Lower leg skin (tissue), 4 donors: Measurements from ENCODE around the gene C3orf85. TPM values are rescaled to one million over a fixed set of nuclear protein-coding genes. Genes with fewer than 3 reads are reported as not detected.

Source experiments
- DNase-seq, 2 donors: peaks; one replicate each; pipeline ENCODE4 v3.0.0-alpha.2; 2019; ENCODE audit warnings: low spot score in 2 of 2
- H3K4me3 ChIP-seq: fragments of 200-600 bp; sonication (generic); 2 replicates; pipeline ENCODE4 v1.5.1; 2017; ENCODE audit warnings: mild to moderate bottlenecking, low read depth; ENCODE audit not compliant: poor library complexity, severe bottlenecking
- CTCF ChIP-seq, 3 donors: fragments of 450-650 bp; IDR thresholded peaks; one replicate each; pipeline ENCODE4 v1.5.1; 2016; ENCODE audit warnings: antibody characterized with exemption in 3 of 3, mild to moderate bottlenecking in 3 of 3, moderate library complexity in 2 of 3
- POLR2A ChIP-seq, 2 donors: fragments of 450-650 bp; IDR thresholded peaks; one replicate each; pipeline ENCODE4 v1.6.1; 2016 to 2017; ENCODE audit warnings: antibody characterized with exemption in 2 of 2, mild to moderate bottlenecking in 1 of 2, moderate library complexity in 1 of 2
- WGBS, 2 donors: methylation state at CpG; one replicate each; pipeline ENCODE4 v1.1.5; 2018; 5-methylcytosine and 5-hydroxymethylcytosine counted together
- intact Hi-C: fragments of 100-400 bp; cut with DNase I; formaldehyde crosslinking; loops from one replicate; pipeline ENCODE4 v1.15.0; 2023; ENCODE audit warnings: low total_unique reads
- total RNA-seq, 4 donors: library from RNA; depleted of rRNA; stranded (reverse); fragments of >200 nt; gene quantifications; one replicate each; pipeline ENCODE4 v1.1.0, GENCODE V29; 2016

C3orf85 gene
- total RNA-seq, 4 donors from 2014 or later = not detected

GRCh38 chr3:109188741-109189140 is 52.2 kb downstream of the C3orf85 start:
- WGBS, 2 donors = 34 to 42% methylated on average over 6 of the region's 6 CpGs
- no peak overlapping the region for H3K4me3 ChIP-seq
- DNase-seq = no peak
- intact Hi-C loops = no loop called here
- TF ChIP-seq CTCF (IDR thresholded peaks at IDR 0.05) (no peak), POLR2A (IDR thresholded peaks at IDR 0.05) (no peak)

- intact Hi-C loops = no loop called here
- no peak for TF ChIP-seq POLR2A (IDR thresholded peaks at IDR 0.05)
- TF ChIP-seq CTCF (IDR thresholded peaks at IDR 0.05) = no peak
- 95 to 97% methylated on average over 1 of the region's 1 CpG for WGBS, 2 donors
- no peak for DNase-seq
- no peak overlapping the region for H3K4me3 ChIP-seq
Measured at GRCh38 chr3:109191421-109191820, 54.9 kb downstream of the C3orf85 start.

GRCh38 chr3:109195815-109196214 is 59.3 kb downstream of the C3orf85 start:
- H3K4me3 ChIP-seq = no peak overlapping the region
- DNase-seq = no peak
- WGBS, 2 donors = 61 to 69% methylated on average over 1 of the region's 1 CpG
- TF ChIP-seq POLR2A (IDR thresholded peaks at IDR 0.05) = no peak
- no peak for TF ChIP-seq CTCF (IDR thresholded peaks at IDR 0.05)
- intact Hi-C loops = no loop called here

Other genes with a start within 250 kb of the C3orf85 start
- not detected for gene GUCA1C, start 182.8 kb upstream of the C3orf85 start, total RNA-seq
- gene MORC1, start 18.6 kb upstream of the C3orf85 start, total RNA-seq = not detected
- not detected for gene DPPA2, start 179.8 kb downstream of the C3orf85 start, total RNA-seq
- not detected for gene DPPA4, start 200.8 kb downstream of the C3orf85 start, total RNA-seq